Mononuclear cell (primary cell): Measurements from ENCODE around the gene TMEM255A. TPM values are rescaled to one million over a fixed set of nuclear protein-coding genes. Genes with fewer than 3 reads are reported as not detected.

Experiments
- H3K27me3 ChIP-seq: 2 replicates; pipeline ENCODE4 v1.6.0; 2011; ENCODE audit warnings: low read length, control low read depth; ENCODE audit not compliant: insufficient read depth
- H3K4me1 ChIP-seq: 2 replicates; pipeline ENCODE4 v1.5.1; 2011; ENCODE audit warnings: mild to moderate bottlenecking, low read length, control low read depth; ENCODE audit not compliant: insufficient read depth
- H3K4me3 ChIP-seq: 2 replicates; pipeline ENCODE4 v1.5.1; 2011; ENCODE audit warnings: mild to moderate bottlenecking, low read length, moderate library complexity
- H3K9me3 ChIP-seq: 2 replicates; pipeline ENCODE4 v1.5.1; 2011; ENCODE audit warnings: low read depth, mild to moderate bottlenecking, control low read depth, low read length
- total RNA-seq: library from RNA; depleted of rRNA; stranded (reverse); fragments of >200 nt; gene quantifications from one replicate; pipeline ENCODE4 v1.2.3, GENCODE V29; 2012

The TMEM255A gene
- total RNA-seq, 1 donor, result 0.21 TPM

DNA sequence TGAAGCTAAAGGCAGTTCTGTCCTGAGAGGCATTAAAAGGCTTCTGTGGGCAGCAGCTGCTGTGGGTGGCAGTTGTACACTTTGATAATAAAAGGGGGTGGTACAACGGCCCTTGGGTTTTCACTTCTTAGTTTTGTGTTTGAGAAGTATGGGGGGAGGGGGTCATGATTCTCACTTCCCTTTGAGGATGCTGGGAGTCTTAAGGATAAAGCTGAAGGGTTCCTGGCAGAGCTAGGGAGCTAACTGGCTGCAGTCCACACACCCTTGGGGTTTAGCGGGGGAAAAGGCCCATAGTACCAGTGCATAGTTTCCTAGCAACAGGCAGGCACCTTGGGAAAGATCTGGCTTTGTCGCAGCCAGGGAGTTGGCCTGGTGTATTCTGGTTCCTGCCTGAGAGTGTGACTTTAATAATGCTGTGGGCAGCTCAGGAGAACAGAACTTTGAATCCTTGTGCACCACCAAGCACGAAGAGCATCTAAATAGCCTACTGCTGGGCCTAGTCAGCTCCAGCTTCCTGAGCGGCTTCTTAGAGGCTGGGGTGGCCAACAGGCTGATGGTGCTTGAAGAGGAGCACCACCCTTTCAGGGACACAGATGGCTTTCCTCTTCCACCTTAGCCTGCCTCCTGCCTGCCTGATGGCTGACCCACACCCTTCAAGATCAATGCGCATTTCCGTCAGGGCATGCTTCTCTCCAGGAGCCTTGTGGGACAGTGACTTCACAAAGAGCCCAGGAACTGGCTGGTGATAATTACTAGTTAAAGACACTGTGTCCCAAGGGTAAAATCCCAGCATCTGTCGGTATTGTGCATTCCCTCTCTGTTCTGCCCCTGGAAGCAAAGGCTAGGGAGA is 48.2 kb downstream of the TMEM255A start:
- peaks cover 22% of the 10 kb centered on the region for H3K4me1 ChIP-seq
- H3K4me3 ChIP-seq, result no peak overlapping the region
- no peaks in the 10 kb centered on the region for H3K9me3 ChIP-seq
- no peaks in the 10 kb centered on the region for H3K27me3 ChIP-seq

DNA sequence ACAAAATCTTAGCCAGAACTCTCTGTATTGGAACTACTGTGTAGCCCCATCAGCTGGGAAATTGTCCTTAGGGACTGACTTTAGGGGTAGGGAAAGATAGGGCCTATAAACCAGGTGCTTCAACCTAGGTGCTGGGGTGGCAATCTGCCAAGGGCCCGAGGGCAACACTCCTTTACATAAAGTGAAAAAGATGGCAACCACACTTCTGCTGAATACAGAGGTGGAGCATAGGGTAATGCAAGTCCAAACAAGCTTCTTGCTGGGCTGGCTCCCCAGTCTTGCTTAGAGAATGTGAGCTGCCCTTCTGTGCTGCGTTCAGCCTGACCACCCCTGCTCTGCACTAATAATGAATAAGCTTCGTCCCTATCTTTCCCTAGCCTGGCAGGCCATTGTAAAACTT is 50.9 kb downstream of the TMEM255A start:
- Histone ChIP-seq H3K27me3 (no peaks in the 10 kb centered on the region), H3K9me3 (no peaks in the 10 kb centered on the region), H3K4me3 (no peak overlapping the region), H3K4me1 (peaks cover 22% of the 10 kb centered on the region)

DNA sequence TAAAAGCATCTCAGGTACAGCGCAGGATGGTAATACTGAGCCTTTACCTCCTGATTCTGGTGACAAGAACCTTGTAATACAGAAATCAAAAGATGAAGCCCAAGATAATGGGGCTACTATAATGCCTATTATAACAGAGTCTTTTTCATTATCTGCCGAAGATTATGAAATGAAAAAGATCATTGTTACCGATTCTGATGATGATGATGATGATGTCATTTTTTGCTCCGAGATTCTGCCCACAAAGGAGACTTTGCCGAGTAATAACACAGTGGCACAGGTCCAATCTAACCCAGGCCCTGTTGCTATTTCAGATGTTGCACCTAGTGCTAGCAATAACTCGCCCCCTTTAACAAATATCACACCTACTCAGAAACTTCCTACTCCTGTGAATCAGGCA is 57.5 kb downstream of the TMEM255A start:
- no peaks in the 10 kb centered on the region for H3K4me1 ChIP-seq
- no peak overlapping the region for H3K4me3 ChIP-seq
- H3K27me3 ChIP-seq, result no peaks in the 10 kb centered on the region
- no peaks in the 10 kb centered on the region for H3K9me3 ChIP-seq

DNA sequence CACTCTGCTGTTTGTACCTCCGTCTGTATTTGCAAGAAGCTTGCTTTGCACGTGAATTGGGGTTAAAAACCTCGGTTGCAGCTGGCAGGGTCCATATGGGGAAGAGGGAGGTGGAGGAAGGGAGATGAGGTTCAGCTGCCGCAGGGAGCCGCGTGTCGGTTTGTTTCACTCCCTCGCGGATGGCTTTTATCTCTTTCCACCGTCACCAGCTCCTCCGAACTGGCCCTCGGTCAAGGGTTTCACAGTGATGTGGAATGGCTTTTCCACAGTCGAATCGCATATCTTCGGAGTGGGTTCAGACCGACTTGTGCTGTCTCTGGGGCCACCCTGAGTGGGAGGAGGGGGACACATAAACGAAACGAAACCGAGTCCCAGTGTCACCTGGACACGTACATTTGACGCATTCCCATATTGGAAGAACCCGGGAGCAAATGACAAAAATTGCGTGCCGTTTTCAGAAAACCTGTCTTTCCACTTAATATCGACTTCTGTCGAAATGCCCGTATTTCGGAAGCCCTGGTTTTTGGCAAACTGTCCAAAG is 59.7 kb downstream of the TMEM255A start:
- Histone ChIP-seq H3K27me3 (no peaks in the 10 kb centered on the region), H3K4me1 (no peaks in the 10 kb centered on the region), H3K9me3 (no peaks in the 10 kb centered on the region), H3K4me3 (peak overlapping the region; percentile 73)

DNA sequence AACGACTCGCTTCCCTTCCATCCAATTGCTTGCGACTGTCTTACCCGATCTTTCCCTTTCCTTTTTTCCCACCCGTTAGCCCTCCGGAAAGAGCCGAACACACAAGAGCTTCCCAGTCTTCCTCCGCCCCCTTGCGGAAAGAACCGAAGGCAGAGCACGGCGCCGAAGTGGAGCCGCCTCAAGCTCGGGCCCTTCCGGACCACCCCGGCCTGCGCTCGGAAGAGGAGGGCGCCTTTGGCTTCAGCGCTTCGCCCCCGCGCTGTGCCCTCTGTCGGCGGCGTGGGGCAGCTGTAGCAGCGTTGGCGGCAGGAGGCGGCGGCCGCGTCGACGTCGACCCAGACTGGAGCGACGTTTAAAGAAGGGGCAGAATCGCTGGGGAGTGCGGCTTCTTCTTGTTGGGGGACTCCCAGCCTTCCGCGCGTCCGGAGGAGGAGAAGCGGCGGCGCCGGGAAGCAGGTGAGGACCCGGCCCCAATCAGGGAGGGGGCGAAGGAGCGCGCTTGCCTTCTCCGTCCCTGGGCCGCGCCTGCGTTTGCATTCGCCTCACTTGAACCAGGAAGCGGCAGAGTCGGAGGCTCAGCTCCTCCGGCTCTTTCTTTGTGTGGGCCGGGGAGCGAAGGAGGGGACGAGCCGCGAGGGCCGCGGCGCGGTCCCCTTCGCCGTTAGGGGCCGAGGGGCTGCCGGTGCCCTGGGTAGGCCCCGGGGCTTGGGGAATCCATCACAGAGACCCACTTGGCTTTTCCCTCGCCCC is 60.6 kb downstream of the TMEM255A start, which contains the start of gene ZBTB33:
TSS of gene ZBTB33 (plus strand) at position 291 of the 750 bp plus-strand sequence. CDS start 2,604 bp downstream, outside the sequence.
- H3K27me3 ChIP-seq, result no peaks in the 10 kb centered on the region
- H3K9me3 ChIP-seq, result no peaks in the 10 kb centered on the region
- H3K4me3 ChIP-seq, result peak within 1 kb of the TSS; percentile 73
- no peaks in the 10 kb centered on the region for H3K4me1 ChIP-seq

DNA sequence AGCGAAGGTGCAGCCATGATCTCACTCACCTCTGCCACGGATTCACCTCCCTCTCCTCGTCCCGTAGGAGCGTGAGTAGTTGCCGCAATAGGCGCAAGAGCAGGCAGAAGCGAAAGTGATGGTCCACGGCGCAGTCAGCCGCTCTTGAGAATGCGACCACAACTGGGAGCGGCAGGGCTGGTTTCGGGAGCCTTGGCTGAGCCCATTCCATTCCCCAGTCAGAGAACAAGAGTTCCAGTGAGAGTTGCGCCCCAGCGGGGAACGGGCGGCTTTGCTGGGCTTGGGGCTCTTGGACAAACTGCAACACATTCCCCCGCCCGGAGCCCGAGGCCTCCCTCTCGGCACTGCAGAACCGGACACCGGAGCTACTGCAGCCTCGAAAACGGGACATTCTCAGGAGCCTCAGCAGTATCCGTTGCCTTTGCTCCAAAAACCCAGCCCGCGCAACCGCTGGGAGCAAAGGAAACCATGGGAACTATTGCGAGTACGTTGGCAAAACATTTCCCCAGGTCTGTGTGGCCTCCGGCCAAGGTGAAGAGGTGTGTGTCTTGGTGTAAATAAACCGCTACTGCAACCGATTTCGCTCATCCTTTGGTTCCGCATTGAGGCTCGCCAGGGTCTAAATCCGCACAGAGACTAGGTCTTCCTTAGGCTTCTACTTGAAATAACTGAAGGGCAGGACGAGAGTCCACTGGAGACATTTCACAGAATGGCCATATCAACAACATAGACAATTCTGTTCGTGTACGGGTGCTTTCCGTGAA is 66.3 kb downstream of the TMEM255A start:
- Histone ChIP-seq H3K9me3 (no peaks in the 10 kb centered on the region), H3K4me3 (peak overlapping the region; percentile 64), H3K27me3 (no peaks in the 10 kb centered on the region), H3K4me1 (peaks cover 10% of the 10 kb centered on the region)

DNA sequence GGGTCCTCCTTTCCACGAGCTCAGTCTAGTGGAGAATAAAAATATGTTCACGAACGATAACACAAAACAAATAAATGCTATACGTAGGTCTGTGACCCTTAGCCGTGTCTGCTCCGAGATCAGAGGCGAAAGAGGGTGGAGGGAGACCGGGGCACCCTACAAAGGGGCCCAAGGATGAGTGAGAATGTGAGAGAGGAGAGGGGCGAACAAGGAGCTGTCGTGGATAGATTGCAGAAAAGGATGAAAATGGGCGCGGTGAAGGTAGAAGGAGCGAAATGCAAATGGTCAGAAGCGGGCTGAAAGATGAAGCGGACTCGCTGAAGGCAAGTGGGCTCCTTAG is 66.9 kb downstream of the TMEM255A start:
- peak overlapping the region; percentile 64 for H3K4me3 ChIP-seq

DNA sequence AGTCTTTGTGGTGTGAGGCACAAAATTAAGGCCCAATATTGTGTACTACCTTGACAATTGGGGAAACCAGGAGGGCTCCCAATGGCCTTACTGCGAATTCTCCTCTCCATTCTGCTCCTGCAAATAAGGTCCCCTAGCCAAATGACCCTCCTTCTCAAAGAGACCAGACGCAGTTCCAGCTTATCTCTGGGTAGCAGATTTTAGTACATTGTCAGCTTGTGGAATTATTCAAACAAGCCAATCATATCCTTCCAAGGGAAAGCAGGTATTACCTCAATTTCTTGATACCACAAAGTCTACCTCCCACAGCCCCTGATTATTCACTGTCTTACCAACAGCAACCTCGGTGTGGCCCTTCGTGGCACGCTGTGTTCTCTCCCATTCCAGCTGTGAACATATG is 68.4 kb downstream of the TMEM255A start:
- H3K4me3 ChIP-seq, result no peak overlapping the region
- H3K4me1 ChIP-seq, result peaks cover 10% of the 10 kb centered on the region

More for the DNA sequence above, 66.9 kb downstream of the TMEM255A start:
- Histone ChIP-seq H3K9me3 (no peaks in the 10 kb centered on the region), H3K4me1 (peaks cover 10% of the 10 kb centered on the region), H3K27me3 (no peaks in the 10 kb centered on the region)

DNA sequence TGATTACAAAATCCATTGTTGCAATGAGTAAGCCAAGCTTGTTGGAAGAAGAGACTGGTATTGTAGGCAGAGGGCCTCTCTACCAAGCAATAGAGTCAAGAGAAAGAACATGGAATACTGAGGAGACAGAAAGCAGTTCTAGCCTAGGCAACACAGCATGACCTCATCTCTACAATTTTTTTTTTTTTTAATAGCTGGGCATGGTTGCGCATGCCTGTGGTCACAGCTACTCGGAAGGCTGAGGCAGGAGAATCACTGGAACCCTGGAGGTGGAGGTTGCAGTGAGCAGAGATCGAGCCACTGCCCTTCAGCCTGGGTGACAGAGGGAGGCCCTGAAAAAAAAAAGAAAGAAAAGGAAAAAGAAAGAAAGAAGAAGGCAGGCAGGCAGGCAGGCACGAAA is 72.3 kb downstream of the TMEM255A start:
- Histone ChIP-seq H3K9me3 (no peaks in the 10 kb centered on the region), H3K4me3 (no peak overlapping the region), H3K27me3 (no peaks in the 10 kb centered on the region), H3K4me1 (peaks cover 6% of the 10 kb centered on the region)

More for the DNA sequence above, 68.4 kb downstream of the TMEM255A start:
- no peaks in the 10 kb centered on the region for H3K27me3 ChIP-seq
- H3K9me3 ChIP-seq, result no peaks in the 10 kb centered on the region

DNA sequence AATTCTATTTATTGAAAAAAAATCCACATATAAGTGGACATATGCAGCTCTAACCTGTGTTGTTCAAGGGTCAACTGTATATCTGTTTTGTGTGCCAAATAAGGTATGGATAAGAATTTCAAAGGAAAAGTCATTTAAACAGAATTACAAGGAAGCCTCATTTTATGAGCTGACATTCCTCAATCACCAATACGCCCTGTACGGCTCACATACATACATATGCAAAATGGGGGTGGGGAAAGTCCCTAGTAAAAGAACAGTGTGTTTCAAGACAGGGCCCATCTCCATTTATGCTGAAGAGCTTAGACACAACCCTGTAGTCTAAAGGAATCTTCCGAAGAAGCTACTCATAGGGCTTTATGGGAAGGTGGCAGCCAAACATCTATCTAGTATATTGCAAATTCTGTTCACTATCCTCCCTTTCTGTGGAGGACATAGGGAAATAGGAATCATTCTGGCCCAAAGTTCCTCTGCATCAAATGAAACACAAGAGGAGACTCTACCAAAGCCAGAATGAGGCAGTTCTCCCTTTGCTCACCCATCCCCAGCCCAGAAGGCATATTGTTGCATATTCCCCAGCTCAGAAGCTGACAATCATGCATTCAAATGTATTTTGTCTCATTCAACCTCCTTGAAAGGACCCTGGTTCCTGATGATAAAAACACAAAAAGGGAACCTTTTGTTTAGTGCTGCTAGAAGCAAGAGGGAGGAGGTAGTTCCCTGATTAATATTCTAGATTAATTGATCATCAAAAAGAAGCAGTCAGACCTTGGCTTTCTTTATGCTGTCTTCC is 74.4 kb downstream of the TMEM255A start:
- H3K9me3 ChIP-seq, result no peaks in the 10 kb centered on the region
- H3K27me3 ChIP-seq, result no peaks in the 10 kb centered on the region
- no peak overlapping the region for H3K4me3 ChIP-seq
- no peaks in the 10 kb centered on the region for H3K4me1 ChIP-seq

DNA sequence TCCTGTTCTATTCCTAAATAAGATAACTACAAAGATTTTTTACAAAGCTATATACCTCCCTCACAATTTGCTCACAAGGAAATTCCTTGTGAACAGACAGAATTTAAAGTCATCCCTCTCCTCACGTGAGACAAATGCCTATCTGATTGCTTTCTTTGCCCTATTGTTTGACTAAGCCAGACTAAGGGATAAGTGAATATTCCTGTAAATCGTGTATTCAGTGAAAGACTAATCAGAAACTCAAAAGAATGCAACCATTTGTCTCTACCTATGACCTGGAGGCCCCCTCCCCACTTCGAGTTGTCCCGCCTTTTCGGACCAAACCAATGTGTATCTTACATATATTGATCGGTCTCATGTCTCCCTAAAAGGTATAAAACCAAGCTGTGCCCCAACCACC is 76.0 kb downstream of the TMEM255A start:
- H3K9me3 ChIP-seq, result no peaks in the 10 kb centered on the region
- no peaks in the 10 kb centered on the region for H3K27me3 ChIP-seq
- no peak overlapping the region for H3K4me3 ChIP-seq
- no peaks in the 10 kb centered on the region for H3K4me1 ChIP-seq

DNA sequence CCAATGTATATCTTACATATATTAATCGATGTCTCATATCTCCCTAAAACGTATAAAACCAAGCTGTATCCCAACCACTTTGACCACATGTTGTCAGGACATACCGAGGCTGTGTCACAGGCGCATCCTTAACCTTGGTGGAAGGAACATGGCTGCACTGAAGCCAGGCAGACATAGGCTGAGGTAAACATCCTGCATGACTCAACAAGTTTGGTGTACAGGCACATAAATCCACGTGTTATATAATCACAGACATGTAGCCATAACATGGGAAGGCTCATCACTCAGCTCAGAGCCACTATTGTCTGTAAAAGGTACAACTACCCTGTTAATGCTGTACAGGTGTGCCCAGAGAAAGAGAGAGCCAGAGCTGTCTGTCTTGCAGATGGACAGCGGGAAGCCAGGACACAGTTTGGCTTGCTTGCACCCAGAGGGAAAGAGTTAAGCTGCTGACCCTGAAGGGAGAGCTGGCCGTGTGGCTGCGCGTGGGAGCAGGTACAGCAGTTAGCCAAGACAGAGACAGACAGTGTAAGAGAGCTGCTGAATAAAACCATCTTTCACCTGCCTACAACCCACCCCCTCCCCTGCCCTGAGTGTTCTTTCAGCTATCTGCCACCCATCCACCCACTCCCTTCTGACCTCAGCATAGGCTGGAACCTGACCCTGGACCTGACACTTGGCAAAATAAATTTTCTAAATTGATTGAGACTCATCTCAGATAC is 82.9 kb downstream of the TMEM255A start:
- Histone ChIP-seq H3K9me3 (no peaks in the 10 kb centered on the region), H3K4me3 (no peak overlapping the region), H3K4me1 (no peaks in the 10 kb centered on the region), H3K27me3 (no peaks in the 10 kb centered on the region)

DNA sequence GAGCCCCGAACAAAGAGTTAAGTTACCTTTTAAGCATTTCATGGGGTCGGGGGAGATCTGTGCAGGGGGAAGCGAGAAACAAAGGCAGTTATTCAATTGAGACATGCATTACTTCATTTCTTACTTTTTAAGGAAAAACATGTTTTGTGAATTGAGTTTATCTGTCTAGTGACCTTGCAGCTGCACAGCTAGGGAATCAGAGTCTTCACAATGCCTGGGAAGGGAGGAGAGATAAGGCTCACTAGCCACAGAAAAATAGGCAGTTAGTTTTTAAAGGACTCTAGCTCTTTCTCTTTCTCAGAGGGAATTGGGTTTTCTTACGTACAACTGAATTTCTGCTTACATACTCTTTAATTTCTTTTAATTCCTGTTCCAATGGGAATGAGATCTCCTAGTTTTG is 86.9 kb downstream of the TMEM255A start:
- Histone ChIP-seq H3K4me3 (no peak overlapping the region), H3K4me1 (no peaks in the 10 kb centered on the region), H3K9me3 (no peaks in the 10 kb centered on the region), H3K27me3 (no peaks in the 10 kb centered on the region)

DNA sequence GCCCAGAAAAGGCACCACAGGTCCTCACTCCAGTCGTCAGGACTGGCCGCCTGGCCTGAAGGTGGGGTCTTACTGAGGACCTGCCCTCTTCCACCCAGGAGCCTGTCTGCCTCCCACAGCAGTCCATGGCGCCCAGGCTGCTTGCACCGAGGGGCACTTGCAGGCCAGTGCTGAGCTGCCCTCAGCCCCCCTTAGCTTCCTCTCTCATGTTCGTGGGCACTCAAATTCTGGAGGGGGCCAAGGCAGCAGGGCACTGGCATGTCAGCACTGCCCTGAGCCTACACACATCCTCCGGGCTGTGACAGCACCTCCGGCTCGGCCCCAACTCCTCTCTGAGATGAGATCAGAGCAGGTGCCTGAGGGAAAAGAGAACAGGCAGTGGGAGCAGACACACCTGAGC is 87.9 kb downstream of the TMEM255A start:
- no peaks in the 10 kb centered on the region for H3K27me3 ChIP-seq
- H3K9me3 ChIP-seq, result no peaks in the 10 kb centered on the region
- no peaks in the 10 kb centered on the region for H3K4me1 ChIP-seq
- no peak overlapping the region for H3K4me3 ChIP-seq
